Measurements from ENCODE around the gene OR2S2. TPM values are rescaled to one million over a fixed set of nuclear protein-coding genes. Genes with fewer than 3 reads are reported as not detected.

OR2S2 gene
- total RNA-seq, 1 donor from 2014 or later: not detected

DNA sequence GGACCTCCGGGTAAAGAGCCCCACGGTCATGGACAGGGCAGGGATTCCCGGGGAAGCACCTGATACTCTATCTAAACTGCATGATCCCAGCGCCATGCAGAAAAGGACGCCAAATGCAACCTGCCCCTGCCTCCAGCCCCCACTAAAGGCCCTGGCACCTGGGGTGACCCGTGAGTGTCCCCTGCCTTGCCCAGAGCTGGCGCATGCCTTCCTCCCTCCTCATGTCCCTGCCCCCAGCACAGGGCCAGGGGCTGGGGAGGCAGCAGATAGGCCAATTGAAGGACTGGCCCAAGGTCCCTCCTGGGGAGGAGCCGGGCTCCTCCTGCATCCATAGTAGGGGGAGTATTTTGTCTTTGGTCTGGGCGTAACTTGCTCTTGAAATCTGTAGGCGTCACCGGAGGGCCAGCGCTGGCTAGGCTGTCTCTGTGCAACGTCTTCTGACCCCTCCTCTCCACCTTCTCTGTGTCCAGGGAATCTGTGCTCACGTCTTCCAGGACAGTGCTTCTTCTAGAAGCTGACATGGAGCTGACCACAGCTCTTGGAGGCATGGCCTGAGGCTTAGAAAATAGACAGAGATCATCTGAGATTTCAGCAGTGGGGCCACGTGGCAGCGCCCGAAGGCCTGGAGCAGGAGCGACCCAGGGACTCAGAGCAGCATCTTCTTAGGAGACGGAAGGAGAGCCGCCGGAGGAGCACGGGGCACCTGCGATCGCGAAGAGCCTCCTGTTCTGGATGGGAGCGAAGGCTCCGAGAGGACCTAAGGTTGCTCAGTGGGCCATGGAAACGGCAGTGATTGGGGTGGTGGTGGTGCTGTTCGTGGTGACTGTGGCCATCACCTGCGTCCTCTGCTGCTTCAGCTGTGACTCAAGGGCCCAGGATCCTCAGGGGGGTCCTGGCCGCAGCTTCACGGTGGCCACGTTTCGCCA lies 48.0 kb downstream of the OR2S2 start:
- DNase-seq (ENCODE audit: low read depth): no peak

GRCh38 chr9:35909274-35909673 lies 48.7 kb downstream of the OR2S2 start, which contains the start of gene SPAAR:
SPAAR (plus strand) TSS chr9:35909490; CDS start chr9:35910464, 974 bp downstream.
- DNase-seq (ENCODE audit: low read depth): no peak

GRCh38 chr9:35908504-35909125 lies 49.3 kb downstream of the OR2S2 start:
- DNase-seq (ENCODE audit: low read depth): peak; percentile 51

DNA sequence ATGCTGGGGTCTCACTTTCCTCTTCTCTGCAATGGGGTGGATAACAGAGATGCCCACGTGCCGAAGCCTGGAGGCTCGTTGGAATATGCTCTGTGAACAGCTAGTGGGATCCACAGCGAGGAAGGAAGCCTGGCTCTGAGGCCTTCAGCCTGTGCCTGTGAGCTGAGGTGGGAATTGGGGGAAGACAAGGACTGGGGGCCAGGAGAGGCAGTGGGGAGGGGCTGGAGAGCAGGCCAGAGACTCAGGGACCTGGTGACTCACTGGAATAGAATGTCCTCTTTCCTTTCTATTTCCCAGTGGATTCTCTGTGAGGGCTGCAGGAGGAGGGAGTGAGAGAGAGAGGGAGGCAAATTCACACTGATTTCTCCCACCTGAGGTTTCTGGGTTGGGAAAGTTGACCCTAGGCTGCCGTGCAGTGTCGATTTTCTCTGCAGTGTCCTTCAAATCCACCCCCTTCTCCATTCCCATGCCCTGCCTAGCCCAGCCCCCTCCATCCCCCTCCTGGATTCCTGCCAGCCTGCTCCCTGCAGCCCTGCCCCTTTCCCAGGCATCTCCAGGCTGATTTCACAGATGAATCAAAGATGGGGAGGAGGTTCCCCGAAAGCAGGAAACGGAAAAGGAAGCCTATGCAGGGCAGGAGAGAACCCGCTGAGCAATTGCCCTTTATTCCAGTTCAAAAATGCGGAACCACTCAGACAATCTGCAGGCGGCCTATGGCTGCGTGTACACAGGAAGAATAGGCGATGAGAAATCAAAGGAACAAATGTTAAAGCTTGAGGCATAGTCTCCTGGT lies 50.0 kb downstream of the OR2S2 start:
- DNase-seq (ENCODE audit: low read depth): peak; percentile 87

Other genes with a start within 250 kb of the OR2S2 start
- gene TLN1, start 226.0 kb downstream of the OR2S2 start, total RNA-seq: 219 and 242 TPM in 2 replicates
- 69.1 and 79.9 TPM in 2 replicates for gene CREB3, start 225.5 kb downstream of the OR2S2 start, total RNA-seq
- gene GBA2, start 208.9 kb downstream of the OR2S2 start, total RNA-seq: 31.9 and 34.4 TPM in 2 replicates
- gene RGP1, start 208.9 kb downstream of the OR2S2 start, total RNA-seq: 15.5 and 17.3 TPM in 2 replicates
- gene MSMP, start 203.9 kb downstream of the OR2S2 start, total RNA-seq: not detected in 2 replicates
- gene NPR2, start 166.6 kb downstream of the OR2S2 start, total RNA-seq: 8.2 and 17.3 TPM in 2 replicates
- 3.4 TPM in 2 replicates for gene SPAG8, start 145.9 kb downstream of the OR2S2 start, total RNA-seq
- gene HINT2, start 143.1 kb downstream of the OR2S2 start, total RNA-seq: 24.4 and 30.0 TPM in 2 replicates
- gene FAM221B, start 129.4 kb downstream of the OR2S2 start, total RNA-seq: not detected in 2 replicates
- gene TMEM8B, start 128.9 kb downstream of the OR2S2 start, total RNA-seq: 6.8 and 8.8 TPM in 2 replicates
- not detected in 2 replicates for gene OR13J1, start 87.8 kb downstream of the OR2S2 start, total RNA-seq
- 0.37 and 1.5 TPM in 2 replicates for gene HRCT1, start 52.0 kb downstream of the OR2S2 start, total RNA-seq
- gene SPAAR, start 48.7 kb downstream of the OR2S2 start, total RNA-seq: not detected in 2 replicates
- 9.8 and 11.1 TPM in 2 replicates for gene RECK, start 78.8 kb upstream of the OR2S2 start, total RNA-seq
- gene GLIPR2, start 178.6 kb upstream of the OR2S2 start, total RNA-seq: 24.2 and 26.7 TPM in 2 replicates
- 0.26 and 1.2 TPM in 2 replicates for gene CCIN, start 211.2 kb upstream of the OR2S2 start, total RNA-seq
- 186 and 193 TPM in 2 replicates for gene CLTA, start 232.8 kb upstream of the OR2S2 start, total RNA-seq

Measured in myocyte (in vitro differentiated cells).